GM12878 (cell line): ENCODE measurements around the gene GFM2. TPM values are rescaled to one million over a fixed set of nuclear protein-coding genes. Genes with fewer than 3 reads are reported as not detected.

Experiments used
- ATAC-seq: fragments of 200-7000 bp; cut with Tn5 transposase; 3 replicates; pipeline ENCODE4 v1.9.1; 2020; ENCODE audit warnings: mild to moderate bottlenecking, moderate library complexity
- BruUV-seq: library from RNA; stranded (reverse); fragments of 400-500 nt; replicated peaks from 2 replicates; lab custom pipeline; 2021; lab: Mats Ljungman, UMichigan
- CTCF ChIA-PET: fragments of 300-600 bp; sonication (Branson Sonifier 250); formaldehyde crosslinking; extraction: SDS; loops from one replicate; lab custom pipeline; 2021; ENCODE audit warnings: inconsistent platforms; lab: Yijun Ruan, JAX
- POLR2A ChIA-PET: fragments of 350-600 bp; formaldehyde crosslinking; extraction: SDS; loops from one replicate; lab custom pipeline; 2021; ENCODE audit warnings: inconsistent platforms; lab: Charles Lee
- RAD21 ChIA-PET: fragments of 300-600 bp; sonication (Branson Sonifier 250); formaldehyde crosslinking; loops from one replicate; lab custom pipeline; 2023; ENCODE audit warnings: antibody characterized with exemption; ENCODE audit not compliant: unreplicated experiment; lab: Charles Lee
- SMC1A ChIA-PET: fragments of 300-600 bp; sonication (Branson Sonifier 250); formaldehyde crosslinking; loops from one replicate; lab custom pipeline; 2023; ENCODE audit not compliant: unreplicated experiment, uncharacterized antibody; lab: Charles Lee
- DNase-seq: peaks from one replicate; pipeline ENCODE4 v3.0.0-alpha.2; 2011; ENCODE audit warnings: low read depth, low spot score
- FAIRE-seq: peaks from 3 replicates; lab custom pipeline; 2011; peaks lifted over from hg19 to GRCh38; lab: Jason Lieb, UNC
- H2AFZ ChIP-seq: 2 replicates; pipeline ENCODE4 v1.6.0; 2011; ENCODE audit warnings: low read depth, low read length, control low read depth; ENCODE audit not compliant: control insufficient read depth
- H3K27ac ChIP-seq: 2 replicates; pipeline ENCODE4 v1.5.1; 2011; ENCODE audit warnings: control low read depth; ENCODE audit not compliant: control insufficient read depth, insufficient read depth
- H3K27me3 ChIP-seq, 2 experiments: replicated peaks in 1 of 2; 2 replicates each; pipeline versions ENCODE4 v1.6.0 to v1.6.1; 2011; ENCODE audit warnings: low read length in 1 of 2; ENCODE audit not compliant: control insufficient read depth in 2 of 2, insufficient read depth in 2 of 2
- H3K36me3 ChIP-seq, 2 experiments: 2 replicates each; pipeline ENCODE4 v1.5.1; 2011; ENCODE audit warnings: low read length in 1 of 2; ENCODE audit not compliant: control insufficient read depth in 2 of 2, insufficient read depth in 2 of 2
- H3K4me1 ChIP-seq: 2 replicates; pipeline ENCODE4 v1.6.1; 2011; ENCODE audit warnings: mild to moderate bottlenecking, low read length, moderate library complexity, mixed read lengths; ENCODE audit not compliant: control insufficient read depth, insufficient read depth
- H3K4me2 ChIP-seq: 2 replicates; pipeline ENCODE4 v1.6.0; 2011; ENCODE audit warnings: control low read depth; ENCODE audit not compliant: control insufficient read depth, insufficient read depth
- H3K4me3 ChIP-seq: fragments of 200-600 bp; sonication (generic); 2 replicates; pipeline ENCODE4 v1.5.1; 2016
- H3K79me2 ChIP-seq: 2 replicates; pipeline ENCODE4 v1.6.0; 2011; ENCODE audit warnings: low read length; ENCODE audit not compliant: control insufficient read depth, insufficient read depth
- H3K9ac ChIP-seq: 2 replicates; pipeline ENCODE4 v1.8.0; 2011; ENCODE audit warnings: low read length, control low read depth, mixed read lengths; ENCODE audit not compliant: control insufficient read depth, insufficient read depth
- H3K9me3 ChIP-seq: replicated peaks from 3 replicates; pipeline ENCODE4 v1.5.1; 2011; ENCODE audit warnings: mild to moderate bottlenecking, low read length; ENCODE audit not compliant: control insufficient read depth, insufficient read depth
- H4K20me1 ChIP-seq: 2 replicates; pipeline ENCODE4 v1.6.0; 2011; ENCODE audit not compliant: control insufficient read depth, insufficient read depth
- BCL11A ChIP-seq: IDR thresholded peaks from 2 replicates; pipeline ENCODE4 v1.6.1; 2011; ENCODE audit warnings: low read depth, low read length
- CHD4 ChIP-seq: fragments of 200-600 bp; sonication (generic); IDR thresholded peaks from 2 replicates; pipeline ENCODE4 v1.6.1; 2016; ENCODE audit warnings: mild to moderate bottlenecking
- DPF2 ChIP-seq: fragments of 450-650 bp; IDR thresholded peaks from 2 replicates; pipeline ENCODE4 v1.6.1; 2017; ENCODE audit warnings: mild to moderate bottlenecking
- FOS ChIP-seq: IDR thresholded peaks from 3 replicates; pipeline ENCODE4 v1.6.1; 2011; ENCODE audit warnings: borderline replicate concordance; ENCODE audit not compliant: insufficient read length; ENCODE audit errors: extremely low read depth
- FOXM1 ChIP-seq: IDR thresholded peaks from 2 replicates; pipeline ENCODE4 v1.6.1; 2012; ENCODE audit warnings: low read depth, mild to moderate bottlenecking, inconsistent platforms, low read length, moderate library complexity
- GABPA ChIP-seq: IDR thresholded peaks from 2 replicates; pipeline ENCODE4 v1.6.1; 2014; ENCODE audit warnings: antibody characterized with exemption, low read depth, mild to moderate bottlenecking, inconsistent platforms
- HDAC6 ChIP-seq: fragments of 200-600 bp; sonication (generic); IDR thresholded peaks from one replicate; pipeline ENCODE4 v1.8.0; 2017; ENCODE audit warnings: antibody characterized with exemption; ENCODE audit not compliant: unreplicated experiment
- NRF1 ChIP-seq: conservative IDR thresholded peaks from 2 replicates; pipeline ENCODE4 v1.6.1; 2011; ENCODE audit warnings: mild to moderate bottlenecking, low read depth, low read length, improper control_type of control experiment
- SMAD1 ChIP-seq: fragments of 450-650 bp; IDR thresholded peaks from 2 replicates; pipeline ENCODE4 v1.6.1; 2018; ENCODE audit warnings: mild to moderate bottlenecking, low read depth; ENCODE audit not compliant: partially characterized antibody
- SMC3 ChIP-seq: IDR thresholded peaks from 2 replicates; pipeline ENCODE4 v1.6.1; 2011; ENCODE audit warnings: low read length, improper control_type of control experiment, borderline replicate concordance
- STAT3 ChIP-seq: IDR thresholded peaks from 2 replicates; pipeline ENCODE4 v1.6.1; 2011; ENCODE audit warnings: low read depth, low read length, improper control_type of control experiment
- SUPT20H ChIP-seq: IDR thresholded peaks from 2 replicates; pipeline ENCODE4 v1.6.1; 2011; ENCODE audit warnings: low read depth, mild to moderate bottlenecking, low read length, moderate library complexity, borderline replicate concordance; ENCODE audit not compliant: control insufficient read depth
- TCF7 ChIP-seq: IDR thresholded peaks from 2 replicates; pipeline ENCODE4 v1.6.1; 2014; ENCODE audit warnings: antibody characterized with exemption, borderline replicate concordance
- ZNF384 ChIP-seq: IDR thresholded peaks from 2 replicates; pipeline ENCODE4 v1.6.1; 2012; ENCODE audit warnings: low read depth, mild to moderate bottlenecking, low read length, improper control_type of control experiment, borderline replicate concordance
- in situ Hi-C: fragments of 300-500 bp; cut with MboI; formaldehyde crosslinking; loops from 9 replicates; pipeline ENCODE4 v1.14.3; 2018; ENCODE audit warnings: mixed read lengths
- intact Hi-C: fragments of 100-400 bp; cut with micrococcal nuclease; formaldehyde crosslinking; loops from one replicate; pipeline ENCODE4 v1.14.2; 2022; ENCODE audit not compliant: unreplicated experiment
- polyA plus RNA-seq, 11 experiments: library from polyadenylated mRNA; depleted of rRNA in 4 of 11; unstranded in 6 of 11; stranded (reverse) in 5 of 11; fragments of >200 nt; fragmentation: Nextera tagmentation in 4 of 11; fragmentation: Illumina TruSeq in 1 of 11; extraction: Ambion mirVana in 4 of 11; extraction: Trizol in 1 of 11; gene quantifications; 1 replicate in 1 of 11; 2 replicates in 10 of 11; pipeline versions ENCODE4 v1.2.1 to v1.2.3, GENCODE V29; 2011 to 2016; ENCODE audit warnings: inconsistent platforms in 2 of 11, missing spikeins in 2 of 11, low read depth in 1 of 11
- total RNA-seq, 4 experiments: library from RNA; depleted of rRNA in 3 of 4; stranded (reverse); fragments of >200 nt in 3 of 4; fragmentation: Illumina TruSeq in 1 of 4; extraction: Trizol in 1 of 4; gene quantifications; 2 replicates each; pipeline versions ENCODE4 v1.2.1 to v1.2.3, GENCODE V29; 2013 to 2021
- TF ChIP-seq, protein P1 (sequence below): IDR thresholded peaks from 2 replicates; pipeline ENCODE4 v1.6.1; 2011; ENCODE audit warnings: borderline replicate concordance, low read depth, mild to moderate bottlenecking, moderate library complexity, low read length; ENCODE audit not compliant: insufficient read depth, poor library complexity, severe bottlenecking

Gene GFM2
- total and polyA plus RNA-seq, 10 of the 15 experiments (the other 5 are each of a cell fraction or from before 2014, with no cell fraction given): 19.9 to 51.3 (median 32.7) TPM

DNA sequence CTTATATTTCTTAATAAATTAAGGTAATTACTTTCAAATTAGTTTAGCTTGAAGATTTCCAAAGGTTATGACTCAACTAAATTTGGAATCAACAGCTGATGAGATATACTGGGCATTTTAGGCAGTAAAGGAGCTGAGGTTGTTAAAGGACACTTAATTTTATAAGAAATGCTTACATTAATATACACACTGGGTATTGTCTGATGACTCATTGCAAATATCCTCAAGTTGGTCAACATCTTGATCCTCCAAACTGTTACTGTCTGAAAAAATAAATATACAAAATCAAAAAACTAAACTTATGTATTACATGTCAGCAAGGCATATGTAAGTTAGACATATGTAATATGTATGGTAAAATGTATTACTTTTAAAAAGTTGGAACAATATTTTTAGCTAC is 3.4 kb downstream of the GFM2 start:
- no peaks in the 10 kb centered on the region for H4K20me1 ChIP-seq
- no peak overlapping the region for H3K27ac ChIP-seq
- H3K4me1 ChIP-seq: peaks cover 14% of the 10 kb centered on the region
- ChIA-PET CTCF (interaction anchor here (0.7 to 1.4 kb wide), 3 partner anchors 12 to 78 kb away, joined by 3 to 4 read pairs (median 4); no protein-coding TSS in a partner anchor), RAD21 (interaction anchor here (0.5 kb wide), 1 partner anchor 882 kb away, joined by 3 read pairs; no protein-coding TSS in a partner anchor), SMC1A (interaction anchor here (0.7 to 1.8 kb wide), 2 partner anchors 10 to 81 kb away, joined by 4 read pairs; no protein-coding TSS in a partner anchor), POLR2A (interaction anchor here (0.5 kb wide), 1 partner anchor 8 kb away, joined by 3 read pairs; no protein-coding TSS in a partner anchor)
- H3K9me3 ChIP-seq: no peaks in the 10 kb centered on the region
- no peak overlapping the region for H2AFZ ChIP-seq
- no peak overlapping the region; the same call in 1 of the 2 replicates for H3K4me2 ChIP-seq
- DNase-seq (no peak), ATAC-seq (no peak), FAIRE-seq (no peak)
- no peak for TF ChIP-seq BCL11A
- no peak for TF ChIP-seq FOS
- no peak for TF ChIP-seq FOXM1
- TF ChIP-seq SUPT20H: no peak
- TF ChIP-seq ZNF384: no peak
- TF ChIP-seq TCF7: no peak
- no peak for TF ChIP-seq SMAD1
- no peak for TF ChIP-seq GABPA
- no peak for TF ChIP-seq CHD4
- TF ChIP-seq SMC3: no peak
- TF ChIP-seq HDAC6: no peak
- no peak for TF ChIP-seq DPF2
- TF ChIP-seq, protein P1, sequence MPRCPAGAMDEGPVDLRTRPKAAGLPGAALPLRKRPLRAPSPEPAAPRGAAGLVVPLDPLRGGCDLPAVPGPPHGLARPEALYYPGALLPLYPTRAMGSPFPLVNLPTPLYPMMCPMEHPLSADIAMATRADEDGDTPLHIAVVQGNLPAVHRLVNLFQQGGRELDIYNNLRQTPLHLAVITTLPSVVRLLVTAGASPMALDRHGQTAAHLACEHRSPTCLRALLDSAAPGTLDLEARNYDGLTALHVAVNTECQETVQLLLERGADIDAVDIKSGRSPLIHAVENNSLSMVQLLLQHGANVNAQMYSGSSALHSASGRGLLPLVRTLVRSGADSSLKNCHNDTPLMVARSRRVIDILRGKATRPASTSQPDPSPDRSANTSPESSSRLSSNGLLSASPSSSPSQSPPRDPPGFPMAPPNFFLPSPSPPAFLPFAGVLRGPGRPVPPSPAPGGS: no peak
- TF ChIP-seq NRF1: no peak
- TF ChIP-seq STAT3: no peak
- peaks cover 37% of the 10 kb centered on the region for H3K79me2 ChIP-seq
- no peak overlapping the region for H3K9ac ChIP-seq
- BruUV-seq: no TSS peak
- in situ Hi-C loops: no loop called here
- H3K36me3 ChIP-seq: peaks cover 0 to 4% of the 10 kb centered on the region in 2 experiments; a peak in 2 of 4 replicates
- intact Hi-C loops: no loop called here
- H3K4me3 ChIP-seq: no peak overlapping the region
- no peaks in the 10 kb centered on the region for H3K27me3 ChIP-seq
